Osteoblast (primary cell): ENCODE measurements around the gene SND1. TPM values are rescaled to one million over a fixed set of nuclear protein-coding genes. Genes with fewer than 3 reads are reported as not detected.
A peak's percentile ranks its signal among the peaks of the same experiment; 100 is the strongest.

ENCODE experiments used
- DNase-seq: peaks from one replicate; pipeline ENCODE4 v3.0.0; 2011; ENCODE audit warnings: low spot score, mixed read lengths; ENCODE audit not compliant: insufficient read length; ENCODE audit errors: missing footprints
- H2AFZ ChIP-seq: 2 replicates; pipeline ENCODE4 v1.6.0; 2011; ENCODE audit warnings: mild to moderate bottlenecking, low read length
- H3K27ac ChIP-seq: 2 replicates; pipeline ENCODE4 v1.5.1; 2011; ENCODE audit warnings: mild to moderate bottlenecking, low read depth, low read length, moderate library complexity
- H3K27me3 ChIP-seq: 2 replicates; pipeline ENCODE4 v1.6.0; 2012; ENCODE audit warnings: mild to moderate bottlenecking, control low read depth, inconsistent platforms, low read length, moderate library complexity; ENCODE audit not compliant: insufficient read depth
- H3K36me3 ChIP-seq: 2 replicates; pipeline ENCODE4 v1.5.1; 2011; ENCODE audit warnings: mild to moderate bottlenecking, low read length, control low read depth, moderate library complexity; ENCODE audit not compliant: insufficient read depth
- H3K4me1 ChIP-seq: 2 replicates; pipeline ENCODE4 v1.5.1; 2011; ENCODE audit warnings: mild to moderate bottlenecking, low read length, control low read depth, moderate library complexity; ENCODE audit not compliant: insufficient read depth
- H3K4me2 ChIP-seq: 2 replicates; pipeline ENCODE4 v1.6.0; 2011; ENCODE audit warnings: mild to moderate bottlenecking, low read length; ENCODE audit not compliant: insufficient read depth
- H3K4me3 ChIP-seq: fragments of 200-600 bp; sonication (generic); 3 replicates; pipeline ENCODE4 v1.5.1; 2012; ENCODE audit warnings: mild to moderate bottlenecking, low read length, inconsistent platforms; ENCODE audit not compliant: insufficient read depth
- H3K79me2 ChIP-seq: 2 replicates; pipeline ENCODE4 v1.6.0; 2012; ENCODE audit warnings: mild to moderate bottlenecking, low read length, control low read depth, inconsistent platforms; ENCODE audit not compliant: insufficient read depth
- H3K9me3 ChIP-seq: 2 replicates; pipeline ENCODE4 v1.5.1; 2011; ENCODE audit warnings: low read depth, low read length, control low read depth
- H4K20me1 ChIP-seq: 2 replicates; pipeline ENCODE4 v1.6.0; 2012; ENCODE audit warnings: mild to moderate bottlenecking, low read length, control low read depth; ENCODE audit not compliant: insufficient read depth
- CTCF ChIP-seq: IDR thresholded peaks from 2 replicates; pipeline ENCODE4 v1.5.1; 2011; ENCODE audit warnings: mild to moderate bottlenecking, low read depth, low read length, moderate library complexity; ENCODE audit errors: extremely low read depth
- total RNA-seq: library from RNA; depleted of rRNA; stranded (reverse); fragments of >200 nt; gene quantifications from 2 replicates; pipeline ENCODE4 v1.2.3, GENCODE V29; 2012

Gene SND1
- total RNA-seq, 1 donor, result 257 TPM

GRCh38 chr7:128117691-128118090 lies 465.7 kb downstream of the SND1 start:
- Histone ChIP-seq H2AFZ (no peak overlapping the region), H3K27me3 (no peaks in the 10 kb centered on the region), H3K27ac (no peak overlapping the region), H3K79me2 (no peaks in the 10 kb centered on the region), H3K4me3 (no peak overlapping the region), H3K36me3 (no peaks in the 10 kb centered on the region), H3K4me2 (no peak overlapping the region), H3K4me1 (peaks cover 17% of the 10 kb centered on the region), H4K20me1 (no peaks in the 10 kb centered on the region), H3K9me3 (no peaks in the 10 kb centered on the region)
- no peak for DNase-seq
- TF ChIP-seq CTCF, result no peak

GRCh38 chr7:128119036-128119435 lies 467.0 kb downstream of the SND1 start:
- no peaks in the 10 kb centered on the region for H4K20me1 ChIP-seq
- H3K27me3 ChIP-seq, result peaks cover 1% of the 10 kb centered on the region
- no peaks in the 10 kb centered on the region for H3K36me3 ChIP-seq
- no peak overlapping the region for H3K4me3 ChIP-seq
- no peaks in the 10 kb centered on the region for H3K9me3 ChIP-seq
- H3K4me2 ChIP-seq, result no peak overlapping the region
- no peaks in the 10 kb centered on the region for H3K79me2 ChIP-seq
- peaks cover 17% of the 10 kb centered on the region for H3K4me1 ChIP-seq
- peak; percentile 52 for DNase-seq
- H2AFZ ChIP-seq, result no peak overlapping the region
- no peak overlapping the region for H3K27ac ChIP-seq
- TF ChIP-seq CTCF, result no peak

- no peak for DNase-seq
- H3K9me3 ChIP-seq, result no peaks in the 10 kb centered on the region
- no peaks in the 10 kb centered on the region for H3K36me3 ChIP-seq
These were observed 468.1 kb downstream of the SND1 start for GRCh38 chr7:128120116-128120515.

GRCh38 chr7:128120976-128121490 lies 469.0 kb downstream of the SND1 start:
- Histone ChIP-seq H3K27ac (no peak overlapping the region), H2AFZ (peak overlapping the region; percentile 98), H3K79me2 (no peaks in the 10 kb centered on the region), H3K4me3 (peak overlapping the region; percentile 75), H3K9me3 (no peaks in the 10 kb centered on the region), H3K36me3 (no peaks in the 10 kb centered on the region), H3K4me1 (peaks cover 10% of the 10 kb centered on the region), H4K20me1 (no peaks in the 10 kb centered on the region), H3K27me3 (peaks cover 11% of the 10 kb centered on the region), H3K4me2 (peak overlapping the region; percentile 82)
- TF ChIP-seq CTCF, result no peak
- no peak for DNase-seq

More at GRCh38 chr7:128120116-128120515, 468.1 kb downstream of the SND1 start:
- Histone ChIP-seq H4K20me1 (no peaks in the 10 kb centered on the region), H3K4me3 (no peak overlapping the region), H3K27ac (no peak overlapping the region), H2AFZ (no peak overlapping the region), H3K4me1 (peaks cover 16% of the 10 kb centered on the region), H3K27me3 (peaks cover 7% of the 10 kb centered on the region), H3K79me2 (no peaks in the 10 kb centered on the region), H3K4me2 (no peak overlapping the region)
- TF ChIP-seq CTCF, result no peak
